ENCODE data around the gene SYNDIG1. TPM values are rescaled to one million over a fixed set of nuclear protein-coding genes. Genes with fewer than 3 reads are reported as not detected.

Gene SYNDIG1
- total and polyA plus RNA-seq, 2 of the 4 experiments (the other 2 are of a cell fraction), result not detected

GRCh38 chr20:24654425-24654824 is 185.0 kb downstream of the SYNDIG1 start:
- H3K23ac ChIP-seq (ENCODE audit: low read depth, low read length), result no peak overlapping the region
- H3K14ac ChIP-seq (replicated peaks; ENCODE audit: low read depth, low read length), result no peak overlapping the region
- H3K4me2 ChIP-seq (ENCODE audit: low read depth, low read length), result no peak overlapping the region
- no peak overlapping the region for H2BK5ac ChIP-seq (ENCODE audit: low read depth, low read length, poor library complexity, severe bottlenecking)
- no peak overlapping the region for H3K9ac ChIP-seq (ENCODE audit: low read depth, low read length)
- no CpG with 5 or more reads among the region's 1 CpG for WGBS, 2 experiments (ENCODE audit: extremely low coverage in 2 of 2, insufficient read length in 1 of 2)
- in situ Hi-C loops (cut with MboI; ENCODE audit: low sequenced_read_pairs), result no loop called here
- no peak overlapping the region for H2BK20ac ChIP-seq (ENCODE audit: low read depth, low read length)
- ATAC-seq (ENCODE audit: low read depth) (no peak), DNase-seq (no peak)
- peaks cover 19% of the 10 kb centered on the region; the same call in 1 of the 2 replicates for H3K9me1 ChIP-seq (ENCODE audit: insufficient read depth, low read length)
- H4K91ac ChIP-seq (ENCODE audit: insufficient read depth, low read depth, low read length), result no peak overlapping the region
- no peaks in the 10 kb centered on the region for H3K79me1 ChIP-seq (ENCODE audit: low read depth in 1 of 2, low read length in 2 of 2)
- H3K56ac ChIP-seq (ENCODE audit: extremely low read depth, insufficient read depth, low read length), result no peak overlapping the region
- no peak overlapping the region for H2AFZ ChIP-seq (replicated peaks; ENCODE audit: low read length, poor library complexity)
- no peak overlapping the region for H4K5ac ChIP-seq (ENCODE audit: low read depth, low read length)
- intact Hi-C loops (cut with micrococcal nuclease), result no loop called here
- H2AK9ac ChIP-seq (replicated peaks; ENCODE audit: low read depth, low read length, poor library complexity), result no peak overlapping the region
- no peak for TF ChIP-seq BHLHE40 (IDR thresholded peaks at IDR 0.05; ENCODE audit: low read depth, low read length)
- no peak for TF ChIP-seq POLR2A (IDR thresholded peaks at IDR 0.05; ENCODE audit: low read depth, low read length)
- H3K18ac ChIP-seq (ENCODE audit: low read depth, low read length), result no peak overlapping the region
- no peak overlapping the region for H3K4me3 ChIP-seq (ENCODE audit: insufficient read depth, low read depth, low read length)
- H4K8ac ChIP-seq (ENCODE audit: low read depth in 2 of 2, low read length in 2 of 2), result no peak overlapping the region
- H2AK5ac ChIP-seq (ENCODE audit: low read depth, low read length), result no peak overlapping the region
- H3K4ac ChIP-seq (ENCODE audit: low read depth, low read length), result no peak overlapping the region
- H2BK120ac ChIP-seq (ENCODE audit: low read depth, low read length), result no peak overlapping the region
- dilution Hi-C loops (cut with HindIII; ENCODE audit: low sequenced_read_pairs, unreplicated experiment), result no loop called here
- H3K27ac ChIP-seq (ENCODE audit: insufficient read depth, low read length), result no peak overlapping the region
- H3K4me1 ChIP-seq (ENCODE audit: control insufficient read depth, insufficient read depth, low read length), result peaks cover 22% of the 10 kb centered on the region
- H3K9me3 ChIP-seq (ENCODE audit: control insufficient read depth, insufficient read depth, low read length), result no peaks in the 10 kb centered on the region
- no peaks in the 10 kb centered on the region for H3K36me3 ChIP-seq (ENCODE audit: control insufficient read depth, insufficient read depth, low read length)
- POLR2A ChIA-PET (ENCODE audit: unreplicated experiment), result no interaction called here
- no peak overlapping the region for H2BK15ac ChIP-seq (ENCODE audit: low read depth, low read length)
- no TSS peak for BruUV-seq (replicated peaks)
- CTCF ChIA-PET, result no interaction called here
- no peaks in the 10 kb centered on the region for H3K27me3 ChIP-seq (ENCODE audit: control insufficient read depth, insufficient read depth, low read length)
- peaks cover 4% of the 10 kb centered on the region; the same call in 1 of the 2 replicates for H4K20me1 ChIP-seq (ENCODE audit: insufficient read depth, low read length)

Measured in IMR-90 (cell line).